Activated T-cell treated with anti-CD3 and anti-CD28 coated beads, Interleukin-2, amount 50 U/mL, for 72 hours (primary cell): ENCODE measurements around the gene SEC61A1. TPM values are rescaled to one million over a fixed set of nuclear protein-coding genes. Genes with fewer than 3 reads are reported as not detected.
A peak's percentile ranks its signal among the peaks of the same experiment; 100 is the strongest.

Experiments
- ATAC-seq, 2 donors: fragments of 150-1000 bp; cut with Tn5 transposase; replicated peaks in 1 of 2; 2 replicates each; pipeline ENCODE4 v1.10.0; 2021; ENCODE audit warnings: moderate library complexity in 2 of 2, mild to moderate bottlenecking in 1 of 2
- DNase-seq, 2 donors: peaks; one replicate each; pipeline ENCODE4 v3.0.0; 2021 to 2022; ENCODE audit warnings: mixed read lengths in 1 of 2
- H3K27ac Mint-ChIP-seq: one replicate; pipeline ENCODE4 v1.8.0; 2022; ENCODE audit warnings: mild to moderate bottlenecking, moderate library complexity, mixed read lengths
- H3K27me3 Mint-ChIP-seq: one replicate; pipeline ENCODE4 v1.8.0; 2022; ENCODE audit warnings: low read depth, mixed read lengths
- H3K36me3 Mint-ChIP-seq, 2 donors: one replicate each; pipeline ENCODE4 v1.8.0; 2022; ENCODE audit warnings: mixed read lengths in 2 of 2, mild to moderate bottlenecking in 1 of 2; ENCODE audit not compliant: insufficient read depth in 2 of 2
- H3K4me1 Mint-ChIP-seq: one replicate; pipeline ENCODE4 v1.8.0; 2022; ENCODE audit warnings: low read depth, mixed read lengths
- H3K4me3 Mint-ChIP-seq, 2 donors: one replicate each; pipeline ENCODE4 v1.8.0; 2022; ENCODE audit warnings: mild to moderate bottlenecking in 2 of 2, mixed read lengths in 2 of 2, moderate library complexity in 2 of 2
- H3K9me3 Mint-ChIP-seq, 2 donors: one replicate each; pipeline ENCODE4 v1.8.0; 2022; ENCODE audit warnings: mixed read lengths in 2 of 2
- total RNA-seq, 2 donors: library from RNA; stranded (reverse); gene quantifications; one replicate each; pipeline ENCODE4 v1.2.3, GENCODE V29; 2022

SEC61A1 gene
- total RNA-seq, 2 donors from 2014 or later = 152 to 188 TPM

GRCh38 chr3:128075522-128076482 is 23.6 kb downstream of the SEC61A1 start:
- ATAC-seq = peak; percentile 74
- Mint-ChIP-seq H3K9me3 (no peaks in the 10 kb centered on the region), H3K36me3 (peaks cover 0 to 1% of the 10 kb centered on the region in 2 donors), H3K27me3 (no peaks in the 10 kb centered on the region), H3K4me3 (peak overlapping the region; percentile 67), H3K4me1 (peaks cover 19% of the 10 kb centered on the region), H3K27ac (no peak overlapping the region)
- peak; percentile 82 to 89 for DNase-seq

DNA sequence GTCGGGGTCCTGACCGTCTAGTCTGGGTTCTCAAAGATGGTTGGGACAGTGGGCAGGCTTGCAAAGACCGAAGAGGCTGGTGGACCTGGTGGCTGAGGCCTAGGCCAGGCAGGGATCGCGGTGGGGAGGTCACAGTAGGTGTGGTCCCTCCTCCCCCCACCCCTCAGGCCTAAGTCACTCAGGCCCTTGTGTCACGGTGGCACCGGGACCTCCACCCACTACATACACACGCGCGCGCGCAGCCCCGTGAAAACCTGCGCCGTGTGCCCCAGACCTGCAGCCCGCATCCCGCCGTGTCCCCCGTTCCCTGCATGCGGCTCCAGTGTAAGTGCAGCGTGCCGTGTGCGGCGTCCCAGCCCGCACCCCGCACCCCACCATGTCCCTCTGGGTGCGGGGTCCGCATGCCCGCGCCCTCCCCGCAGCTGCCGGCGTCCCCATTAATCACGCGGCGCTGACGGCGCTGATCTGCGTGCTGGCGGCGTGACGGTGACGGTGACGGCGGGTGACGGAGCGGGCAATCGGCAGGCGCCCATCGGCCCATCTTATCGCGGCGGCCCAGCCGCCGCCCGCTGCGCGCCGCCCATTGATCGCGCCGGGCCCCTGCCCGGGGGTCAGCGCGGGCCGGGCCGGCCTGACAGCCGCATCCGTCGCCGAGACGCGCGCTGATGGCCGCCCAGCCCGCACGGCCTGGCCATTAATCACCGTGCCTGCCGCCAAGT is 24.4 kb downstream of the SEC61A1 start:
- H3K36me3 Mint-ChIP-seq = peaks cover 0 to 2% of the 10 kb centered on the region in 2 donors
- H3K27ac Mint-ChIP-seq = no peak overlapping the region
- no peaks in the 10 kb centered on the region for H3K27me3 Mint-ChIP-seq
- peaks cover 19% of the 10 kb centered on the region for H3K4me1 Mint-ChIP-seq
- DNase-seq (peak; percentile 31 to 37), ATAC-seq (peak; percentile 19 to 26)
- H3K9me3 Mint-ChIP-seq = no peaks in the 10 kb centered on the region
- H3K4me3 Mint-ChIP-seq = peak overlapping the region; percentile 67

DNA sequence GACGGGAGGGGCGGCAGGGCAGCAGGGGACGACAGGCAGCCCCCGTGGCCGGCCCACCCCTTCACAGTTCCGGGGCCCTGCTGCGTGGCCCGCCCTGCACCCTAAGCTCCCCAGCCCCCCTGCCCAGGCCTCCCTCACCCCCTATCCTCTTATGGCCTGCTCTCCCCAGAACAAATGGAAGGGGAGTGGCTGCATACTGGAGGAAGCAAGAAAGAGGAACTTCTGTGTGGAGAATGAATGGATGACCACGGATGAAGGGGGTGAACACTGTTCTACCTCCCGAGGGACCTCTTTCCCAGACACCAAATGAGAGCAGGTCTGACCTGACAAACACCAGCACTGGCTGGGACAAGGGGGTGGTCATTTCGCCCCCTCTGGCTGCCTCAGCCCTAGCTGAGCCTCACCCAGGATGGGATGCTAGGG is 25.0 kb downstream of the SEC61A1 start:
- ATAC-seq (no peak), DNase-seq (no peak)
- Mint-ChIP-seq H3K4me1 (peaks cover 19% of the 10 kb centered on the region), H3K9me3 (no peaks in the 10 kb centered on the region), H3K36me3 (peaks cover 0 to 4% of the 10 kb centered on the region in 2 donors), H3K4me3 (no peak overlapping the region), H3K27ac (no peak overlapping the region), H3K27me3 (no peaks in the 10 kb centered on the region)

GRCh38 chr3:128077665-128078064 is 25.4 kb downstream of the SEC61A1 start:
- no peaks in the 10 kb centered on the region for H3K9me3 Mint-ChIP-seq
- DNase-seq (no peak), ATAC-seq (no peak)
- peaks cover 0 to 4% of the 10 kb centered on the region in 2 donors for H3K36me3 Mint-ChIP-seq
- H3K4me3 Mint-ChIP-seq = no peak overlapping the region
- no peaks in the 10 kb centered on the region for H3K27me3 Mint-ChIP-seq
- H3K27ac Mint-ChIP-seq = no peak overlapping the region
- peaks cover 19% of the 10 kb centered on the region for H3K4me1 Mint-ChIP-seq

DNA sequence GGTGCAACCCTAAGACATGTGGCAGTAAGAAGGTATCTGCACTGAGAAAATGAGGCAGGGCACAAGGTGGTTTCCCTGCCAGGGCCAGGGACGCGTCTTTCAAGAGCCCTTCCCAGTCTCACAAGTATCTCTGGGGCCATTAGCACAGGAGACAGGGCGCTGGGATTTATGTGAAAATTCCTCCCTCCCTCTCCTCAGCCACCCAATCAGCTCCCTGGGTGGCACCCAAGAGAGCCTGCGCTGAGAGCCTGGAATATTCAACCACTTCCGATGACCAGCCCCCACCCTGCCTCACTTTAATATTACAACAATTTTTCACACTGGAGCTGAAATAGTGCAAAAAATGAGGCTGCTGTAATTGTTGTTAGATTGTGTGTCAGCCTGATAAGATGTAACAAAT is 26.1 kb downstream of the SEC61A1 start:
- DNase-seq (no peak), ATAC-seq (no peak)
- no peak overlapping the region for H3K27ac Mint-ChIP-seq
- H3K4me1 Mint-ChIP-seq = peaks cover 17% of the 10 kb centered on the region
- H3K36me3 Mint-ChIP-seq = peaks cover 0 to 4% of the 10 kb centered on the region in 2 donors
- no peaks in the 10 kb centered on the region for H3K9me3 Mint-ChIP-seq
- H3K27me3 Mint-ChIP-seq = no peaks in the 10 kb centered on the region
- H3K4me3 Mint-ChIP-seq = no peak overlapping the region

- peaks cover 0 to 4% of the 10 kb centered on the region in 2 donors for H3K36me3 Mint-ChIP-seq
Observed at GRCh38 chr3:128078875-128079274, 26.6 kb downstream of the SEC61A1 start.

DNA sequence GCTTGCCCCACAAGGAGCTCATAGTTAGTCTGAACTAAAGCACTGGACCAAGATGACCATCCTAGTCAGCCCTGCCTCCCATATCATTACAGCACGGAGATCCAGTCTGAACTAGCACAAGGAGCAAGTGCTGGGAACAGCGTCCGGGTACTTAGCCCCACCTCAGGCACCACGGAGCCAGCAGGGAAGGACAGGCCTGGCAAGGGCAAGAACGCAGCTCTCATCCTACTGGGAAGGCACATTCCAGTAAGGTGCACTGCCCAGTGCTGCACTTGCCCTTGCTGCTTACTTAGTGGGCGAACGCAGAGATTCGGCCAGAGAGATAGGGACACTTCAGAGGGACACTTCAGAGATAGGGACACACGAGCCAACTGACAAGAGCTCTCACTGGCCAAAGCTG is 27.6 kb downstream of the SEC61A1 start:
- DNase-seq = no peak
- no peak for ATAC-seq
- H3K4me3 Mint-ChIP-seq = no peak overlapping the region
- no peaks in the 10 kb centered on the region for H3K9me3 Mint-ChIP-seq
- no peak overlapping the region for H3K27ac Mint-ChIP-seq
- H3K27me3 Mint-ChIP-seq = no peaks in the 10 kb centered on the region
- peaks cover 0 to 4% of the 10 kb centered on the region in 2 donors for H3K36me3 Mint-ChIP-seq
- H3K4me1 Mint-ChIP-seq = peaks cover 11% of the 10 kb centered on the region

More at GRCh38 chr3:128078875-128079274, 26.6 kb downstream of the SEC61A1 start:
- Mint-ChIP-seq H3K9me3 (no peaks in the 10 kb centered on the region), H3K27me3 (no peaks in the 10 kb centered on the region), H3K4me3 (no peak overlapping the region), H3K27ac (no peak overlapping the region), H3K4me1 (peaks cover 12% of the 10 kb centered on the region)
- ATAC-seq = no peak
- no peak for DNase-seq

DNA sequence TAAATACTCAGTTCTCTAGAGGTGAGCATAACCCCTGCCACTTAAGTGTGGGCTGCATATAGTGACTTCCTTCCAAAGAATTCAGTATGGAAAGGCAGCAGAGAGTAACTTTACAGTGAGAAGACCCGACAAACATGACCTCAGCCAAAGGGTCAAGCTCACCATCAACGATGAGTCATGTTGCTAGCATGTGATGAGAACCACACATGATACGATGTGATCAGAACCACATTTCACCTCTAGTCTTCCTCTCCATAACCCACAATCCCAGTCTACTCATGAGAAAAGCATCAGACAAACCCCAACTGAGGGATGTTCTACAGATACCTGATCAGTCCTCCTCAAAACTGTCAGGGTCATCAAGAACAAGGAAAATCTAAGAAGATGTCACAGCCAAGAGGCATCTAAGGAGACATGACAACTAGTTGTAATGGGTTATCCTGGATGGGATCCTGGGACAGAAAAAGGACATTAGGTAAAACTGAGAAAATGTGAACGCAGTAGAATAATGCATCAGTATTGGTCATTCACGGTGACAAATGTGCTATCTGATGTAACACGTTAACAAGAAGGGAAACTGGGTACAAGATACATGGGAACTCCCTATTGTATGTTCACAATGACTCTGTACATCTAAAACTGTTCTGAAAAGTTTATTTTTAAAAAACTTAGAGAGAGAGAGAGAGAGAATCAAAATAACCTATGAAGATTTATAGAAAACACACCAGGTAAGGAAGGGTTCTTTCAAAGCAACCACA is 28.3 kb downstream of the SEC61A1 start:
- H3K4me3 Mint-ChIP-seq = no peak overlapping the region
- no peak for ATAC-seq
- H3K27ac Mint-ChIP-seq = peak overlapping the region; percentile 74
- H3K4me1 Mint-ChIP-seq = peaks cover 5% of the 10 kb centered on the region
- H3K27me3 Mint-ChIP-seq = no peaks in the 10 kb centered on the region
- peaks cover 2 to 4% of the 10 kb centered on the region in 2 donors for H3K36me3 Mint-ChIP-seq
- no peak for DNase-seq
- no peaks in the 10 kb centered on the region for H3K9me3 Mint-ChIP-seq

DNA sequence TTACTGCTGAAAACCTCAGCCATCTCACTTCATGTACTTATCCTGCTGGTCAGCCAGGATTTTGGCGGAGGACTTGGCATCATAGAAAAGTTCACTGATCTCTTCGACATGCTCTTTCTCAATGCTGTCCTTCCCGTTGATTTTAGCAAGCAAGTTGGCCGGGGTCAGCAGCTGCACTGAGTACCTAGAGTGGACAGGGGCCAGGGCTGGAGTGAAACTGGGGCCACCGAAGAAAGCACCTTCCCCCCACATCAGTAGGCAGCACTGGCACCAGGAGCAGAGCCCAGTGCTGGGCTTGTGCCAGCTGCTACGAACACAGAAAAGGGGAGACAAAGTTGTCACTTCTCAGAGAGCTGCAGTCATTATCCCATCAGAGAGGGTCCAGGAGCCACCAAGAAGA is 29.0 kb downstream of the SEC61A1 start:
- Mint-ChIP-seq H3K27ac (no peak overlapping the region), H3K9me3 (no peaks in the 10 kb centered on the region), H3K27me3 (no peaks in the 10 kb centered on the region), H3K36me3 (peaks cover 3 to 4% of the 10 kb centered on the region in 2 donors), H3K4me3 (no peak overlapping the region), H3K4me1 (peaks cover 5% of the 10 kb centered on the region)
- DNase-seq (no peak), ATAC-seq (no peak)

GRCh38 chr3:128081846-128082245 is 29.6 kb downstream of the SEC61A1 start:
- no peaks in the 10 kb centered on the region for H3K27me3 Mint-ChIP-seq
- no peaks in the 10 kb centered on the region for H3K9me3 Mint-ChIP-seq
- peaks cover 5% of the 10 kb centered on the region for H3K4me1 Mint-ChIP-seq
- DNase-seq (no peak), ATAC-seq (no peak)
- H3K27ac Mint-ChIP-seq = no peak overlapping the region
- H3K36me3 Mint-ChIP-seq = peaks cover 4 to 5% of the 10 kb centered on the region in 2 donors
- H3K4me3 Mint-ChIP-seq = no peak overlapping the region

GRCh38 chr3:128082546-128082945 is 30.3 kb downstream of the SEC61A1 start:
- DNase-seq (no peak), ATAC-seq (no peak)
- H3K27ac Mint-ChIP-seq = no peak overlapping the region
- H3K4me3 Mint-ChIP-seq = no peak overlapping the region
- H3K4me1 Mint-ChIP-seq = peaks cover 5% of the 10 kb centered on the region
- no peaks in the 10 kb centered on the region for H3K9me3 Mint-ChIP-seq
- H3K36me3 Mint-ChIP-seq = peaks cover 6 to 9% of the 10 kb centered on the region in 2 donors
- no peaks in the 10 kb centered on the region for H3K27me3 Mint-ChIP-seq

DNA sequence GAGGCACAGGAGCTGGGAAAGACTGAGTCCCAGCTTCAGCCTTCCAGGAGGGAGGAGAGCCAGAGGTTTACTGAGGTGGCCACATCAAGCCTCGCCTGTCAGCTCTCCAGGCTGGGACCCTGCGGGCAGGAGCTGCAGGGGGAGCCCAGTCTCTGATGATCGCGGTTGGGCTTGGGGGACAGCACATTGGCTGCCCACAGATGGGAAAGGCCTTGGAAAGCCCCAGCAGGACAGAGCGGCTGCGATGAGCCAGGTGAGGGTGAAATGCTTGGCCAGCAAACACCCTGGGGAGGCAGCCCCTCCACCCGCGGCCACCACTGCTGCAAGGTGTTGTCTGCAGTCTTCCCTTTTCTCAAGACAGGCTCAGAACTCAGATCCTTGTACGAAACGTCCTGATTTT is 31.2 kb downstream of the SEC61A1 start:
- Mint-ChIP-seq H3K9me3 (no peaks in the 10 kb centered on the region), H3K27me3 (no peaks in the 10 kb centered on the region), H3K36me3 (peaks cover 6 to 9% of the 10 kb centered on the region in 2 donors), H3K27ac (no peak overlapping the region), H3K4me3 (no peak overlapping the region), H3K4me1 (no peaks in the 10 kb centered on the region)
- DNase-seq = no peak
- ATAC-seq = no peak
